GM06990 (cell line): Measurements from ENCODE around the gene SLC8B1.

Experiments
- DNase-seq: peaks from one replicate; pipeline ENCODE4 v3.0.0-alpha.2; 2011; ENCODE audit not compliant: insufficient read length; ENCODE audit errors: extremely low read depth
- H3K27me3 ChIP-seq: replicated peaks from 2 replicates; pipeline ENCODE4 v1.6.0; 2011; ENCODE audit warnings: low read length; ENCODE audit not compliant: control insufficient read depth, insufficient read depth
- H3K36me3 ChIP-seq: 2 replicates; pipeline ENCODE4 v1.5.1; 2011; ENCODE audit warnings: low read length; ENCODE audit not compliant: control insufficient read depth, insufficient read depth
- H3K4me3 ChIP-seq: replicated peaks from 2 replicates; pipeline ENCODE4 v1.5.1; 2011; ENCODE audit warnings: low read depth, mild to moderate bottlenecking, control low read depth, low read length
- TF ChIP-seq, protein P1 (sequence below): IDR thresholded peaks from 2 replicates; pipeline ENCODE4 v1.5.1; 2011; ENCODE audit warnings: low read length, control low read depth, mild to moderate bottlenecking, inconsistent platforms; ENCODE audit not compliant: insufficient read depth, poor library complexity, severe bottlenecking

The SLC8B1 gene

DNA sequence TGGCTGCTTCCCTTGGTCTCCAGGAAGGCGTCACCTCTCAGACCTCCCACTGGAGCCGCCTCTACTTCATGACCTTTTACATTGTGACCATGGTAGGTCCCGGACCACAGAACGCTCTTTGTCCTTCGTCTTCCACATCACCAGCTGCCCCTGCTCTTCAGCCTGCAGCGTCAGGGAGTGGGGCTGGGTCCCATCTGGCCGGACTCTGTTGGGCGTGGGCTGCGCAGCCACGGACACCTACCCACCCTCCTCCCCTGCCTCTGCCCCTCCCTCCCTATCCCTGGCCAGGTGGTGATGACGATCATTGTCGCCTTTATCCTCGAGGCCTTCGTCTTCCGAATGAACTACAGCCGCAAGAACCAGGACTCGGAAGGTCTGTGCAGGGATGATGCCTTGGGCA, 43.3 kb downstream of the SLC8B1 start:
- no peak for DNase-seq
- TF ChIP-seq, protein P1, sequence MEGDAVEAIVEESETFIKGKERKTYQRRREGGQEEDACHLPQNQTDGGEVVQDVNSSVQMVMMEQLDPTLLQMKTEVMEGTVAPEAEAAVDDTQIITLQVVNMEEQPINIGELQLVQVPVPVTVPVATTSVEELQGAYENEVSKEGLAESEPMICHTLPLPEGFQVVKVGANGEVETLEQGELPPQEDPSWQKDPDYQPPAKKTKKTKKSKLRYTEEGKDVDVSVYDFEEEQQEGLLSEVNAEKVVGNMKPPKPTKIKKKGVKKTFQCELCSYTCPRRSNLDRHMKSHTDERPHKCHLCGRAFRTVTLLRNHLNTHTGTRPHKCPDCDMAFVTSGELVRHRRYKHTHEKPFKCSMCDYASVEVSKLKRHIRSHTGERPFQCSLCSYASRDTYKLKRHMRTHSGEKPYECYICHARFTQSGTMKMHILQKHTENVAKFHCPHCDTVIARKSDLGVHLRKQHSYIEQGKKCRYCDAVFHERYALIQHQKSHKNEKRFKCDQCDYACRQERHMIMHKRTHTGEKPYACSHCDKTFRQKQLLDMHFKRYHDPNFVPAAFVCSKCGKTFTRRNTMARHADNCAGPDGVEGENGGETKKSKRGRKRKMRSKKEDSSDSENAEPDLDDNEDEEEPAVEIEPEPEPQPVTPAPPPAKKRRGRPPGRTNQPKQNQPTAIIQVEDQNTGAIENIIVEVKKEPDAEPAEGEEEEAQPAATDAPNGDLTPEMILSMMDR: no peak
- H3K4me3 ChIP-seq: no peak overlapping the region
- H3K27me3 ChIP-seq: no peaks in the 10 kb centered on the region
- H3K36me3 ChIP-seq: peaks cover 26% of the 10 kb centered on the region

DNA sequence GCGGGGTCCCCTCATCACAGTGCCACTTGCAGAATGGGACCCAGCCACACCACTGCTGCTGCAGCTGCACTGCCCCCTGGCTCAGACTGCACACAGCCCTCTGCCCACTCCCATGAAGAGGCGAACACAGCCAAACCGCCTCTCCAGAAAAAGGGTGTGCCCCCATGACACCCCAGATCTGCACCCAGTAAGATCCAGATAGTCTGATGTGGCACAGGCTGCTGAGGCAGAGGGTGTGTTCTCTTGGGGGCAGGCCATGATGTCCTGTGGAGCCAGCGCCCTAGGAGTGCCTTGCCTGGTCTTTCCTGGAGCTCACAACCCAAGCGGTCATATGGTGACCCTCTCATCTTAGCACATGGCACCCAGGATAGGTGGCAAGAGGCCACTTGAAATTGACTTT, 44.4 kb downstream of the SLC8B1 start:
- DNase-seq: no peak
- Histone ChIP-seq H3K4me3 (no peak overlapping the region), H3K27me3 (no peaks in the 10 kb centered on the region), H3K36me3 (peaks cover 25% of the 10 kb centered on the region)
- TF ChIP-seq, protein P1: no peak

DNA sequence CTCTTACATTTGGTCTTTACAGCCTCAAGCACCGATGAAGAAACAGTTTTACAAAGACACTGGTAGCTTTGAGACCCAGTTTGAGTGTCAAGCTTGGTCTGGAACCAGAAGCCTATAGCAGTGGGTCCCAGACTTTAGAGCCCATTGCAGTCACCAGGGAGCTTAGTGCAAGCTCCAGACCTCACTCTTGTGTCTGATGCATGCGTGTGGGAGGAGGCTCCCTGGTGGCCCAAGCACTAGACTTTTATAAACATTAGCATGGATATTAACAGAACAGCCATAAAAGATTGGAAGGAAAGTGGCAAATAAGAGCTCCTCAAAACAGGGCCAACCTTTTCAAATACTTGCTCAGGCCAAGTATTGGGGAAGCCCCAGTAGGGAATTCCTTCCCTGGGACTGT, 45.5 kb downstream of the SLC8B1 start:
- DNase-seq: no peak
- Histone ChIP-seq H3K27me3 (no peaks in the 10 kb centered on the region), H3K36me3 (peaks cover 30% of the 10 kb centered on the region)

DNA sequence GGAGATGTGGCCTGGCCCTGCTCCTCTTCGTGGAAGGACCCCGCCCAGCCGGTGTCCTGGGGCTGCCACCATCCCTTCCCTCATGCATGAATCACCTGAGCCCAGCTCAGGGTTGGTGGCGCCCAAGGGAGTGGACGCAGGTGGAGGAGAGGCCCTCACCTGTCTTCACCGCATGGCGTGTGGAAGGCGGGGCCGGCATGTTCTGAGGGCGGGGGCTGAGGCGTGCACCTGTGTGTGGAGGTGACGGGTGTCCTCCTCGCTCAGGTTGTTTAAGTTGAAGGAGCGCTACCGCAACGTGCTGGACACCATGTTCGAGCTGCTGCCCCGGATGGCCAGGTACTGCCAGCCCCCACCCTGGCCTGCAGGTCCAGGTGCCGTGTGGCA, 47.0 kb downstream of the SLC8B1 start:
- no peak overlapping the region for H3K4me3 ChIP-seq
- no peak for DNase-seq
- H3K36me3 ChIP-seq: peaks cover 24% of the 10 kb centered on the region
- TF ChIP-seq, protein P1: no peak
- no peaks in the 10 kb centered on the region for H3K27me3 ChIP-seq

More for the DNA sequence above, 45.5 kb downstream of the SLC8B1 start:
- no peak overlapping the region for H3K4me3 ChIP-seq
- TF ChIP-seq, protein P1: no peak

DNA sequence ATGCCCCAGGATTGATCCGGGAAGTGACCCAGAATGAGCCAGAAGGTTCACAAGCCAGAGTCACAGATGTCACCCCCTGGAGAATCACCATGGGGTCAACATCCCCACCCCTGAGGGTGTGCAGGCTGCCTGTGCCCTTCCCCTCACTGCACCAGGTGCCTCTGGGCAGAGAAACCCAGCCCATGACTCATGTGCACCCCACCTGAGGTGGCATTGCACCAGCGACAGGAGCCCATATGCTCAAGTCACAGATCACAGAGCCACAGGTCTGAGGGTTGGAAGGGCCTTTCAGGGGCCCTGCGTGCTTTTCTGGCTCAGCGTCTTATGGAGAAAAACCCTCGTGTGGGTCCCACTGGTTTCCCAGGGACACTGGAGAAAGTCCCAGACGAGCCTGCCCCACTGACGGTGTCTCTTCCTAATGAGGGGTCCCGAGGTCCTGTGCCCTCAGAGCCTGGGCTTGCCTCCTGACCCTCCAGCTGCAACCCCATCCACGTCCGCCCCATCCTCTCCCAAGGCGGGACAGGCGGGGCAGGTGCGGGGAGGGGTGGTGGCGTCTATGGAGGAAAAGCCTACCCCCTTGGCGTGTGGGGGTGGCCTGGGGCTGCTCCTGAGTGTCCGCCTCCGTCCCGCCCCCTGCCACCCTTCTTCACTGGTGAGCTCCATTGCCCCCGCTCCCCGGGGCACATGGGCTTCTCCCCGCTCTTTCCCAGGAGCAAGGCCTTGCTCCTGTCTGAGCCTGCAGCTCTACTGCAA, 47.6 kb downstream of the SLC8B1 start:
- Histone ChIP-seq H3K4me3 (no peak overlapping the region), H3K27me3 (no peaks in the 10 kb centered on the region), H3K36me3 (peaks cover 23% of the 10 kb centered on the region)
- TF ChIP-seq, protein P1: no peak
- no peak for DNase-seq

DNA sequence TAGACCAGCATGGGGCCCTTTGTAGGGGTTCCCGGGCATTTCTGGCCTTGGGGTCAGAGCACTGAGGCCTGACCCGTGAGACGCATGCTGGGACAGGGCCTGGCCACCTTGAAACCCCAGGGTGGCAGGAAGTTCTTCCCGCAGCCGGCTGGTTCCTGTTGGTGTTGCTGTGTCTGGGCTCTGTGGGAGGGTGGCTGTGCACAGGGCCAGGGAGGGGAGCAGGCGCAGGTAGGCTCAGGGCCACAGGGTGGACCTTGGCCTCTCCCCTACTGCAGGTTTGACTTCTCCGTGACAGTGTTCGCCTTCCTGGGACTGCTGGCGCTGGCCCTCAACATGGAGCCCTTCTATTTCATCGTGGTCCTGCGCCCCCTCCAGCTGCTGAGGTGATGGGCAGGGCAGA, 48.2 kb downstream of the SLC8B1 start:
- H3K36me3 ChIP-seq: peaks cover 23% of the 10 kb centered on the region
- DNase-seq: no peak
- TF ChIP-seq, protein P1: no peak
- H3K27me3 ChIP-seq: no peaks in the 10 kb centered on the region
- H3K4me3 ChIP-seq: no peak overlapping the region
